ENCODE measurements around the gene TANC1. TPM values are rescaled to one million over a fixed set of nuclear protein-coding genes. Genes with fewer than 3 reads are reported as not detected.
"Not testable (repeated sequence)": the region's sequence is repeated elsewhere in the genome, so short reads cannot be mapped to it uniquely, and the experiment has no call there.

Gene TANC1
- total RNA-seq, 2 experiments from 2014 or later: 0.70 to 0.92 TPM

- no peaks in the 10 kb centered on the region for H3K9me3 Mint-ChIP-seq
Observed at GRCh38 chr2:159032146-159032545, 63.7 kb downstream of the TANC1 start.

GRCh38 chr2:159032580-159032979 lies 64.1 kb downstream of the TANC1 start:
- Mint-ChIP-seq H3K36me3 (ENCODE audit: low read depth) (no peaks in the 10 kb centered on the region), H3K27ac (no peak overlapping the region), H3K9me3 (peaks cover 1% of the 10 kb centered on the region), H3K27me3 (no peaks in the 10 kb centered on the region), H3K4me1 (ENCODE audit: low read depth) (peaks cover 4% of the 10 kb centered on the region), H3K4me3 (no peak overlapping the region)
- ATAC-seq (no peak), DNase-seq (no peak)
- CTCF ChIA-PET: interaction anchor here (1.6 kb wide), 1 partner anchor 86 kb away, joined by 4 read pairs; no protein-coding TSS in a partner anchor
- no peak for TF ChIP-seq CTCF (IDR thresholded peaks at IDR 0.05)
- intact Hi-C loops (cut with micrococcal nuclease): no loop called here
- POLR2A ChIA-PET: no interaction called here

More at GRCh38 chr2:159032146-159032545, 63.7 kb downstream of the TANC1 start:
- H3K4me1 Mint-ChIP-seq (ENCODE audit: low read depth): peaks cover 4% of the 10 kb centered on the region
- TF ChIP-seq CTCF (IDR thresholded peaks at IDR 0.05): no peak
- intact Hi-C loops (cut with micrococcal nuclease): no loop called here
- no peak overlapping the region for H3K4me3 Mint-ChIP-seq
- POLR2A ChIA-PET: no interaction called here
- H3K36me3 Mint-ChIP-seq (ENCODE audit: low read depth): no peaks in the 10 kb centered on the region
- H3K27me3 Mint-ChIP-seq: no peaks in the 10 kb centered on the region
- no peak for ATAC-seq
- CTCF ChIA-PET: interaction anchor here (1.6 kb wide), 1 partner anchor 87 kb away, joined by 4 read pairs; no protein-coding TSS in a partner anchor
- no peak overlapping the region for H3K27ac Mint-ChIP-seq
- DNase-seq: no peak

GRCh38 chr2:159034713-159035112 lies 66.3 kb downstream of the TANC1 start:
- H3K4me3 Mint-ChIP-seq: no peak overlapping the region
- no peaks in the 10 kb centered on the region for H3K27me3 Mint-ChIP-seq
- no peak overlapping the region for H3K27ac Mint-ChIP-seq
- H3K9me3 Mint-ChIP-seq: peaks cover 3% of the 10 kb centered on the region
- intact Hi-C loops (cut with micrococcal nuclease): no loop called here
- no peak for ATAC-seq
- POLR2A ChIA-PET: no interaction called here
- H3K36me3 Mint-ChIP-seq (ENCODE audit: low read depth): no peaks in the 10 kb centered on the region
- no peak for DNase-seq
- CTCF ChIA-PET: interaction anchor here (1.3 kb wide), 1 partner anchor 84 kb away, joined by 4 read pairs; no protein-coding TSS in a partner anchor
- TF ChIP-seq CTCF (IDR thresholded peaks at IDR 0.05): no peak
- H3K4me1 Mint-ChIP-seq (ENCODE audit: low read depth): peaks cover 4% of the 10 kb centered on the region

GRCh38 chr2:159035790-159036411 lies 67.5 kb downstream of the TANC1 start:
- ATAC-seq (no peak), DNase-seq (peak; percentile 55)
- no peaks in the 10 kb centered on the region for H3K36me3 Mint-ChIP-seq (ENCODE audit: low read depth)
- H3K27ac Mint-ChIP-seq: no peak overlapping the region
- H3K4me3 Mint-ChIP-seq: no peak overlapping the region
- peaks cover 4% of the 10 kb centered on the region for H3K4me1 Mint-ChIP-seq (ENCODE audit: low read depth)
- peaks cover 3% of the 10 kb centered on the region for H3K9me3 Mint-ChIP-seq
- TF ChIP-seq CTCF (IDR thresholded peaks at IDR 0.05): peak; percentile 14
- ChIA-PET POLR2A (no interaction called here), CTCF (interaction anchor here (0.9 to 1.5 kb wide), 4 partner anchors 14 to 931 kb away, joined by 3 to 7 read pairs (median 4); no protein-coding TSS in a partner anchor)
- no peaks in the 10 kb centered on the region for H3K27me3 Mint-ChIP-seq
- intact Hi-C loops (cut with micrococcal nuclease): no loop called here

GRCh38 chr2:159036461-159036860 lies 68.0 kb downstream of the TANC1 start:
- intact Hi-C loops (cut with micrococcal nuclease); H3K4me3 Mint-ChIP-seq; POLR2A ChIA-PET: not testable (repeated sequence)

GRCh38 chr2:159041328-159041727 lies 72.9 kb downstream of the TANC1 start:
- H3K27ac Mint-ChIP-seq; H3K36me3 Mint-ChIP-seq (ENCODE audit: low read depth); ATAC-seq; H3K4me1 Mint-ChIP-seq (ENCODE audit: low read depth); CTCF ChIA-PET; H3K9me3 Mint-ChIP-seq; DNase-seq; H3K27me3 Mint-ChIP-seq; intact Hi-C loops (cut with micrococcal nuclease); H3K4me3 Mint-ChIP-seq: not testable (repeated sequence)
- POLR2A ChIA-PET: interaction anchor here (0.6 kb wide), 1 partner anchor 68 kb away, joined by 3 read pairs; no protein-coding TSS in a partner anchor

More at GRCh38 chr2:159036461-159036860, 68.0 kb downstream of the TANC1 start:
- H3K27me3 Mint-ChIP-seq; H3K4me1 Mint-ChIP-seq (ENCODE audit: low read depth); DNase-seq; H3K36me3 Mint-ChIP-seq (ENCODE audit: low read depth); H3K9me3 Mint-ChIP-seq; ATAC-seq; H3K27ac Mint-ChIP-seq: not testable (repeated sequence)
- CTCF ChIA-PET: interaction anchor here (1.4 to 1.5 kb wide), 2 partner anchors 82 to 930 kb away, joined by 3 to 7 read pairs; no protein-coding TSS in a partner anchor
